NCI-H1105 treated with DMSO at 0.1 percent for 48 hours (cell line): ENCODE measurements around the gene PCAT6.
"Not testable (repeated sequence)": the region's sequence is repeated elsewhere in the genome, so short reads cannot be mapped to it uniquely, and the experiment has no call there.

ENCODE experiments used
- DNase-seq: peaks from one replicate; lab custom pipeline; 2025; lab: John Stamatoyannopoulos, UW

The PCAT6 gene

DNA sequence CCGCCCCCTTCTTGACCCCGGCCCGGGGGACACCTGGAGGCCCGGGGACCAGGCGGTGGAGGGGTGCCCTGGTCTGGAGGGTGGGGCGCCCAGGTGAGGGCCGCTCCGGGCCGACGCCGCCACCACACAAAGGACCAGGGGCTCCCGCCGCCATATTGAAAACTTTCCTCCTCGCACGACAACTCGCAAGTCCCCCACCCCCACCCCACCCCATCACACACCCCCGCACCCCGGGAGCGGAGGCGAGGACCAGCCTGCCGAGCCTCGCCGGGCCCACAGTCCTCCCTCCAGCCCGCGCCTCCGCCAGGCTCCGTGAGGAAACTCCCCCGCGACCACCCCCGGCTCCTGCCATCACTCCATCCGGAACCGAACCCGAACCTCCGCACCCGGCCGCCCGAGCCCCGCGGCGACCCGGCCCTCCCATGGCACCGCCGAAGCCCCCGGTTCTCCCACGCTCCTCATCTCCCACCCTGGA lies 3.3 kb upstream of the PCAT6 start:
- DNase-seq, result peak; percentile 39

DNA sequence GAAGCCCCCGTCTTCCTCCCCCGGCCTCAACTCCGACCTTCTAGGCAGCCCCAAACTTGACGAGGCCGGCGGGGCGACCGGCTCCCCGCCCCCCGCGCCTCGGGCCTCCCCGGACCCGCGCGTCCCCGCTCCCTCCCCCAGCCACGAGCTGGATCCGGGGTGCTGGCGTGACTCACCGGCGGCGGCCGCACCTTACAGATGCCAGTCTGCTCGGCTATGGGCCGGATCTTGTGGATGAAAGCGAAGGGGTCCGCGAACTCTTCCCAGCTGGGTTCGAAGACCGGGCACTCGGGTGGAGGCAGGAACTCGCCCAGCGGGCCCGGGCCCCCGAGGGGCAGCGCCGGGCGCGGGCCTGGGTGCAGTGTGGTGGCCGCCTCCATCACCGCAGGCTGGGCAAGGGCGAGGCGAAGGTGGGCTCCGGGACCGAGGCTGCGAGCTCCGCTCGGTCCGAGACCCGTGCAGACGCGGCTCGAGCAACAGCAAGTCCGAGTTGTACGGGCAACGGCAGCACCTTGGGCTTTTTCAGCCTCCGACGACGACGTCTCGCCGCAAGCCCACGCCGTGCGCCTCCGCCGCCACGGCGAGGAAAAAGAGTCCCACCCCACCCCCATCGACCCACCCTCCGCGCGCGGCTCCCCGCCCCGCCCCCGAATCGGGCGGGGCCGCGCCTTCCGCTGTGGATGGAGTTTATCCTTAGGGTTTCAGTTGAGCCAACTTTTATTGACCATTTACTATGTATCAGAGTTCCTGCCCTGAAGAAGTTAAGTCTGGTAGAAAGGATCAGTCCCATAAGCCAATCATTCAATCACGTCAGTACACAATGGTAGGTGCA lies 2.6 kb upstream of the PCAT6 start, which contains the start of gene KDM5B:
KDM5B (minus strand) TSS at position 496 of the 832 bp plus-strand sequence; CDS start at position 380, 116 bp downstream.
- DNase-seq, result peak; percentile 72

DNA sequence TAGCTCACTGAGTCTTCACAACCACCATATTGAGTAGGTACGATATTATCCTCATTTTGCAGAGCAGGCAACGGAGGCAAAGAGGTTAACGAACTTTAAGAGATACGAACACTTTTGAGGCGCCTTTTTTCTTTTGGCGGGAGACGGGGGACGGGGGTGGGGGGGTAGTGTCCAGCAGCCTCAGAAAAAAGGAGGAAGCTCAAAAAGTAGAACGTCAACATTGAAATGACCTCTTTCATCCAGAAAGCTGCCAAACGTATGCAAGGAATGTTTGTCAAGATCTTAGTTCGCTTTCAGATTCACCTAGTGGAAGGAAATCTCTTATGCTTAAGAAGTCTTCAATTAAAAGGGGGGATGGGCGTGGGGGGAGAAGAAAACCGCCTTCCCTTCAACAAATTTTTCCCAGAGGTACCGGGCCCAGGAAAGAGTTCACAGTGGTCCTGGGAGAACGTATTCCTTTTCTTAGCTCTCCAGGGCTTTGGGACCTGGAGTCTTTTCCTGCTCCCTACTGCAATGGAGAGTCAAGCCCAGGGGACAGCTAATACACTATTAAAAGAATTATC lies 1.1 kb upstream of the PCAT6 start:
- no peak for DNase-seq

DNA sequence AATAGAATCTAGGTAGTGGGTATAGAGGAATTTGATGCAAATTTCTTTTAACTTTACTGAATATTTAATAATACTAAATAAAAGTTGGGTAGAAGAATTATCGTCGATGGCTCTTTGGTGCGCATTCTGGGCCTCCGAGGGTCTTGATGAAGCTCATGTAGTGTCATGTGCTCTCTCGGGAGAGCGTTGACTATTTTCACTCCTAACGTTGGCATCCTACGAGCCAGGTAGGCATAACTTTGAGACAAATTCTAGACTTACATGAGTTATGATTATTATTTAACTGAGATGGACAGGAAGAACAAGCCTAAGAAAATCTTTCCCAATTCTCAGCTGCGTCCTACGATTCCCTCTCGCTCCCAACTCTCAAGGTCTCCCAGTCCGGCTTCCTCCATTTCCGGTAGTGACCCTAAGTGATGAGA lies 550 bp upstream of the PCAT6 start:
- DNase-seq, result no peak

DNA sequence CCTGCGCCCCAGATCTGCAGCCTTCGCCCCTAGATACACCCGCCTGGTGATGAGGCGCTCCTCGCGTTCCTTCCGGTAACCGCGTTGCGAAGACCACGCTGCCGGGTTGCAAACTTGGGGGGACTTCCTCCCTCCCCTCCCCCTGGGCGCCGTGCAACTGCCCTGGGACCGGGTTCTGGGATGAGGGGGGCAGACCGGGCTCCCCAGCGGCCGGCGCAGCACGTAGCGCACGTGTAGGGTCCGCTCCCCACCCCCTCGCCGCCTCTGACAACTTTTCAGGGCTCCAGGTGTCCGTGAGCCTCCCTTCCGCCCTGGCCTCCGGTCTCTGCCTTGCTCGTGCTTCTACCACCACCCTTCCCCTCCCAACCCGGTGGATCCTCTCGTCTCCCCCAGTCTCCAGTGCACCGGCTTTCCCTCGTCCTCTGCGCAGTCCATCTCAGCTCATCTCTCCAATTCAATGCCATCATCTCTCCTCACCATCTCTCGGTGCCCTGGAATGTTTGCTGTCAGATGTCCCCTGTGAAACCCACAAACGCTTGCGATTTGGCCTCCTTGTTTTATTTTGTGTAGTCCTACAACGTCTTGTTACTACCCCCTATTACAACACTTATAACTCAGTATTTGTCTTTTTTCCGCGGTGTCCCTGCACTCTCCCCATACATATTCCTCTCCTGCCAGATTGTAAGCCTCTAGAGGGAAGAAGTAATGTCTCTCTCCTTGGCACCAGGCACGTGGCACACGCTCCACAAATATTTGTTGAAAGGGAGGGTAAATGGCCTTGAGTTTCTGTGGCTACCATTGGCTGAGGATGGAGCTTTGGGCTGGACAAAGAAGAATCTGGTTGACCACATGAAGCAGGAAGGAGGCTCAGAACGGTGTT lies 782 bp downstream of the PCAT6 start:
- DNase-seq, result no peak

DNA sequence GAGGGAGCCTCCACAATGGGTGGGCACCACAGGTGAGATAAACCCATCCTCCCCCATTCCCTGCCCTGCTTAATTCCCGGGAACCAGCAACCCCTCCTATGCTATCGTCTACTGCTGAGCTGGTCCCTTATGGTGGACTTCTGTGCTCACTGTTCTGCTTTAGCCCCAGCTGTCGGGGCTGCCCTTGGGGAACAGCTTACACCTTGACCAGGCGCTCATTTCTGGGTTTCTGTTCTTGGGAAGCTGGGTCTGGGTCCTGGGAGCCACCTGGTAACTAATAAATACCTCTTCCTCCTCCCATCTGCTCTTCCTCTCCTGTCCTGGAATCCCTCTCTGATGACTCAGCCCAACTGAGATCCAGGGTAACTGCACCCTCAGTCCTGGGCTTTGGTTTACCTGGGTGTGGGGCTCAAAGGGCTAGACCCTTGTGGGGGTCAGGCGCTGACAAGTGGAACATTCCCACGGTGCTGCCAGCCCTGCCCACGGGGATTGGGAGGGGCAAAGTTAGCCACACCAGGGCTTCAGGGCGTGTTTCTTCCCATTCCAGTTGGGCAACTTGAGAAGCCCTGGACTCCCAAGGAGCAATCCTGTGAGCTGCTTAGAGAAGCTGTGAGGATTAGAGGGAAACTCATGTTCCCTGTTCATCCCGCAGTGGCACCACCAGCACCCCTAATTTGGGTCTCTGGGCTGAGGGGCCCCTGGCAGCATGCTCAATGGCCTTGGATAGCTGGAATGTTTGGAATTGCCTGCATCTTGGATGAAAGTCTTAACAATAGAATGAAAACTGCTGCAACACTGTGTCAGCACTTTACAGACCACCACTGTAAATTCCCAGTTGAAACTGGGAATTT lies 1.6 kb downstream of the PCAT6 start:
- DNase-seq, result no peak

DNA sequence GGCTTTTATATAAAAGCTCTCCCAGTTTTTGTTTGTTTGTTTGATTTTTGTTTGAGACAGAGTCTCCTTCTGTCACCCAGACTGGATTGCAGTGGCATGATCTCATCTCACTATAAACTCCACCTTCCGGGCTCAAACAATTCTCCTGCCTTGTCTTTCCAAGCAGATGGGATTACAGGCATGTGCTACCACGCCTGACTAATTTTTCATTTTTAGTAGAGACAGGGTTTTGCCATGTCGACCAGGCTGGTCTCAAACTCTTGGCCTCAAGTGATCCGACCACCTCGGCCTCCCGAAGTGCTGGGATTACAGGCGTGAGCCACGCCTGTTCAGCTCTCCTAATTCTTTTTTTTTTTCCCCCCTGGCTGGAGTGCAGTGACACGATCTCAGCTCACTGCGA lies 4.4 kb downstream of the PCAT6 start:
- no peak for DNase-seq

DNA sequence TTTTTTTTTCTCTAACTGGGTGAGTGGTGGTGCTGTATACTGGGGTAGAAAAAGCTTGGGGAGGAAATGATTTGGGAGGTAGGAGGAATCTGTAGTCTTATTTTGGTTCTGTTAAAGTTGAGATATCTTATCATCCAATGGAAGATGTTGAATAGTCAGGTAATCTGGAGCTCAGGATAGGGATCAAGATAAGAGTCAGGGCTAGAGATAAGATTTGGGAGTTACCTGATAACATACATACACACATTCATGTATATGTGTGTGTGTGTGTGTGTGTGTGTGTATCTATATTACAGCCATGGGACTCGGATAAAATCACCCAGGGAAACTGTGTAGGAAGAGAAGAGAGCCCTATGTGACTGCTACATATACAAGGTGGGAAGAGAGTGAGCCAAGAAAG lies 8.1 kb downstream of the PCAT6 start:
- no peak for DNase-seq

DNA sequence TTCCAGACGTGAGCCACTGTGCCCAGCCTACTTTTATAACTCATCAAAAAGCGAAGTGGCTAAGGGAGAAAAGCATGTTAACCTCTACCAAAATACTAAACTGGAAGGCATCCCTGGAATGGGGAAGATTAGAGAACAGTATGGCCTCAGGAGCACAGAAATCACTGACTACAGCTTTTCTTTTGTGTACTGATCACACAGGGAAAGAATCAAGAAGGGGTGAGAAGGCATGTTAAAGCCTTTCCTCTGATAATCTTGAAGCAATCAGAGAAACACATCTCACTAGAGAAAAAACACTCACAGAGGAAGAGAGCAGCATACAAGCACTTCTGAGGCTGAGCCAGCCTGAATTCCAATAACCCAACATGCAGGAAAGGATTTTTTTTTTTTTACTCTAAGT lies 10.7 kb downstream of the PCAT6 start:
- no peak for DNase-seq

DNA sequence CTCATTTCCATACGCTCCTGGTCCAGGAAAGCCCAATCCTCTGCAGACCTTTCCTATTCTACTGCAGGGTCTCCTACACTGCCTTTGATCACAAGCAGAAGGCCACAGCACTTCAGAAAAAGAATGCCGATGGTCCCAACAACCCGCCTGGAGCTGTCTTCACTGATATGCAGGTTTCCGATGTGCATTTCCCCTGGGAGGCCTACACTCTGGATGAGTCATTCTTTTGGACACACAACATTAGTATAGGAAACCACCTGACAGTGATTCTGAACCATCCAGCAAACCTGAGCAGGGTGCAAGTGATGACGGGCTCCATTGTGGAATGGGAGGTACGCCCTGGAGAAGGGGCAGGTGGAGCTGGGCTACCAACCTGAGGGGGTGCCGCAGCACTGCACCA lies 15.0 kb downstream of the PCAT6 start:
- DNase-seq, result no peak

DNA sequence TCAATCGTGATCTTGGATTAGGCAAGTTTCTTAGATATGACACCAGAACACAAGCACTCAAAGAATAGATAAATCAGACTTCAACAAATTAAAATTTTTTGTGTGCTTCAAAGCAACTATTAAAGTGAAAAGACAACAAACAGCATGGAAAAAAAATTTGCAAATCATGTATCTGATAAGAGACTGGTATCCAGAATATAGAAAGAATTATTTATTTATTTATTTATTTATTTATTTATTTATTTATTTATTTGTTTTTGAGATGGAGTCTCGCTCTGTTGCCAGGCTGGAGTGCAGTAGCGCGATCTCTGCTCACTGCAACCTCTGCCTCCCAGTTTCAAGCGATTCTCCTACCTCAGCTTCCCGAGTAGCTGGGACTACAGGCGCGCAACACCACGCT lies 18.5 kb downstream of the PCAT6 start:
- not testable (repeated sequence) for DNase-seq

DNA sequence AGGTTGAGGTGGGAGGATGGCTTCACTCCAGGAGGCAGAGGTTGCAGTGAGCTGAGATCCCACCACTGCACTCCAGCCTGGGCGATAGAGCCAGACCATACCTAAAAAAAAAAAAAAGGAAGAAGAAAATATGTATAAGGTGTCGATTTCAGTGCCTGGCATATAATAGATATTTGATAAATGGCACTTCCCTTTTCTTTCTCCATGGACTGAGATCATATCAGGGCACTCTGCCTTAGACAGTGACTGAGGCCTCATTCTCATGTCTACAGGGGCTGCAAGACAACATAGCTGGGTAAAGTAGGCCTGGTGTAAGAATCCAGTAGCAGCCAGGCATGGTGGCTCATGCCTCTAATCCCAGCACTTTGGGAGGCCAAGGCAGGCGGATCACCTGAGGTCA lies 21.2 kb downstream of the PCAT6 start:
- DNase-seq, result no peak

DNA sequence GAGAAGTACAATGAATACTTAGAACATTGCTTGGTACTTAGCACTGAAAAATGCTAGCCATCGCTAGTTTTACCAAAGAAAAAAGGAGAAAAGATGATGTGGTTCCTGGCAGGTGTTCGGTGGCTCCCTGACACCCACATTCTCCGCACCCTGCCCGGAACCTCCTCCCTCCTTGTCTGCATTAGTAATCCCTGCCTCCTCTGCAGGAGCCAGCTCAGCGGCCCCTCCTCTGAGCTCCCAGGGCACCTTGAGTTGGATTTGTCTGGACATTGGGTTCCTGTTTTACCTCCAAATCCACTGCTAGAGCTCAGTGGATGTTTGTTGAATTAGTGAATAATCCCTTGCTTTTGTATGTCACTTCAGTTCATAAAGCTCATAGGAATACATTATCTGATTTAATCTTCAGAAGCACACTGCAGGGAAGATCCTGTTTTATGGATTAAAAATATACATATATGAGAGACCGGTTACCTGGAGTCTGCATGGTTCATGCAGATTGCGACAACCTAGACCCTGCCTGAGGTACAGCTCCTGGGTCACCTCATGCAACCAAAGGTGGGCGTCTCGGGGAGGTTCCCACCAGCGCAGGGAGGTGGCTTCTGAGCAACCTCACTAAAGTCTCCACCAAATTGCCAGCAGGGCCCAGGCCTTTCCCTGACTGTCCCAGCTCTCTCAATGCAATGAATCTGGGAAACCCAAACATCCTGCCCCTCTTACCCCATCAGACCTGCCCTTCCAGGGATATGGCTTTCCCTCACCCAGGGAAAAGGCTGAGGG lies 24.2 kb downstream of the PCAT6 start:
- DNase-seq, result no peak

DNA sequence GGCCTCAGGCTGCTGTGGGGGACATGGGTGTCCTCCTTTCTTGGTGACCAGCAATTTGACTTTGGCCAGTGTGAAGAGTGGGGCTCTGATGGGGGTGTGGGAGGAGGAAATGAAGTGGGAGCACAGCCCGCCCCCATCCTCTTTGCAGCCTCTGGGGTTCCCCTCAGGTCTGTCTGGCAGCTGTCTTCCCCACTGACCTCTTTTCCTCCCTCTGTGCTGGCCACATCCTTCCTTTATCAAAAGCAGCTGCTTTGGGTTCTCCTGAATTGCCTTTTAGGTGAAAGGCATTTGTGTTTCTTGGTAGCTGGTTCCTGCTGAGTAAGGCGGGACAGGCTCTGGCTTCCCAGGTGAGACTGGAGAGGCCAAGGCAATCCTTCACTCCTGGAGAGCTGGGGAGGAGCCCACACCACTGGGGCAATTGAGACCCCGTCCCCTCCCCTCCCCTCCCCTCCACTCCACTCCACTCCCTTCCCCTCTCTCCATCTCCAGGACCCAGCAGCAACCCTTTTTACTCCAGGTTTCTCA lies 24.9 kb downstream of the PCAT6 start:
- no peak for DNase-seq

DNA sequence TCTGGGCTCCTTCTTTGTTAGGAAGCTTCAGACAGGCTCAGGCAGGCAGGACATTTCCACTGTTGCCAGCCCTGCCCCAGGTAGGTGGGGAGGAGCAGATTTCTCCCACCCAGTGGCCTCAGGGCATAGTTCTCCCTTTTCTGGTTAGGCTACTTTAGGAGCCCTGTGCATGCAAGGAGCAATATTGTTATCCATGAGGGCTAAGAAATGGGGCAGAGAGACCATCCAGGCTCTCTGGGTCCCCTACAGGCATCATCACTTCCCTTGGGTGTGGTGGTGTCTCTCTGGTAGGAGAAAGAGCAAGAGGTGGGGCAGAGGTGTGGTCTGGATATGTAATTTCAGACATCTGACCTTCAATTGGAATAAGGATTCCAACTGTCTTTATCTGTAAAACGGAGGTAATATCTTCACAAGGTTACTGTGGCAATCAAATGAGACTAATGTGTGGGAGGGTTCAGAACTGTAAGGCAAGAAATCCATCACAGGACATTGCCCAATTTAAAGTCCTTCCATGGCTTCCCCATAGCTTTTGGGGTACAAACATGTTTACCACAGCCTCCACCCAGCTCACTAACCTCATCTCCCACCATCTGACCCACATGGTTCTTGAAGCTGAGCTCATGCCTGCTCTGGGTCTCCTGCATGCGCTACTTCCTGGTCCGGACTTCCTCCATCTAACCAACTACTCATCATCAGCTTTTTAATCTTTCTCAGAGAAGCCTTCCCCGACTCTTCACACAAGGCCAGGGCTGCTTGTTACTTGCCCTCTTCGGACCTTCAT lies 26.1 kb downstream of the PCAT6 start:
- no peak for DNase-seq

DNA sequence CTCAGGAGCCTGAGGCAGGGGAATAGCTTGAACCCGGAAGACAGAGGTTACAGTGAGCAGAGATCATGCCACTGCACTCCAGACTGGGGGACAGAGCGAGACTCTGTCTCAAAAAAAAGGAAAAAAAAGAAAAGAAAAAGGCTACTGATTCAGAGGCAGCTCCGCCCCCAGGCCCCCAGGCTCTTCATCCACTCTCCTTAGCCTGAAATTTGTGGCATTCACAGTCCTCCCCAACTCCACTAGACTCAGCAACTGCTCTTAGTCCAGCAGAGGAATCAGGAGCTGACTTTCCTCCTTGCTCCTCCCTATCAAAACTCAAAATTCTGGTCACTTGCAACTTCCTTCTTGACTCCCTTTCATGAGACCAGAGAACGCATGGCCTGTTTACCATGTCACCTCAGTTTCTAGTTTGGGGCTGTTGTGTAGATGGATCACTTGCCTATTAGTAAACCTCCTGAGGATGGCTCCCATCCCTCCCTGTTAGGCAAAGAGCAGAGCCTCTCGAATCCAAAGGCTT lies 27.1 kb downstream of the PCAT6 start:
- DNase-seq, result no peak

DNA sequence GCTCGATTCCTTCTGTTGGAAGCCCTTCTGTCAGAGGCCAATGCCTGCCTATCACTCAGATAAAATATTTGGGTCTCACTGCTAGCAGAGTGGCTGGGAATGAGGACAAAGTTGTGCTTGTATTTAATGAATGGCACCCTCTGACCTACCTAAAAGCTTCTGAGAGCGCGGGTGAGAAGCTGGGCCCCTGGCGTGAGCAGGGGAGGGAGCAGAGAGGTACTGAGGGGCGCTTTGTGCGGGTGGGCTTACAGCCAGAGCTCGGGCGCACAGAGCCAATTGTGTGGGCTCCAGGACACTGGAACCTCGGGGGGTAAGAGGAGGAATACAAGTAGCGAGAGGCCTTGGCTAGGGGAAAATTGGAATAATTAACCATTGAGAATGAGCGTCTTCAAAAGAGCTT lies 32.3 kb downstream of the PCAT6 start:
- DNase-seq, result no peak

DNA sequence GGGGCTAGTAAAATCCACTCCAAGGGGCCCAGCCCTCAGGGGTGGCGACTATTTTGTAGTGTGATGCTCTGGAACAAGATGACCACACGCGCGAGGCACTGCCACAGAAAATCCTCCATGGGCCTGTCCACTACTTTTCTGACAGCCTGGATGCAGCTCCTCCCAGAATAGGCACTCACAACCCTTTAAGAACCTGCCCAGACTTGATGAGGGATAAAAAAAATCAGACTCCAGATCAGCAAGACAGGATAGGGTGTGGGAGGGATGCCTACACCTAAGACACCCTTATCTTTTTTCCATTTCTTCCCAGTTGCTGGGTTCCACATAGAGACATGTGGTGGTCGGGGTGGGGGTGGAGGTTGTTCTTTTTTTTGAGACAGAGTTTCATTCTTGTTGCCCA lies 33.5 kb downstream of the PCAT6 start:
- no peak for DNase-seq

DNA sequence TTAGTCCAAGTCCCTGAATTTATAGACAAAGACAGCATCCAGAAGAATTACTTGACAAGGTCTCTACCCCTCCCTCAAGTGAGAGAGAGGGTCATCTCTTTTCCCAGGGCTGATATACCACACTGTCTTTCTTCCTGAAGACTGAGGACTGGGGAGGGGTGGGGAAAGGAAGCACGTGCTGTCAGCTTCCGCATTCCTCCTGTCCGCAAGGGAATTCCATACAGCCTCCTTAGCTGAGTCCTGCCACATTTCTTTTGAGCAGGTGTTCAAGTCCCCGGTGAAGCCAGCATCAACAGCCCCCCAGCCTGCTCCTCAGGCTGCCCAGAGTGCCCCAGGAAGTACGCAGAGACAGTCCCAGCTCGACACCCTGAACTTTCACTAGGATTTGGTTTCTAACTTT lies 34.2 kb downstream of the PCAT6 start:
- DNase-seq, result no peak

DNA sequence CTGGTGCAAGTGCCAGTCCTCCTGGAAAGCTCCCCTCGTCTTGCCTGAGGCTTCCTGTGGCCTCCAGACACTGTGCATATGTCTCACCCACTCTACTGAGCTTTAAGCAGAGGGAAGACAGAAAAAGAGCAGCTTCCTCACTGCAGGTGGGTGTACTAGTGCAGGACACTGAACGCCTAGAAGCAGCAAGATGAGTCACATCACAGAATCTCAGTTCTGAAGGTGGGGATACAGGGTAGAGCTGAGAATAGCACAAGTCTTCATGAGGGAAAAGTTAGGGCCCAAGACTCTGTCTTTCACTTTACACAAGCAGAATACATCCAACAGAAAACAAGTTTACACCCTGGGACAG lies 37.4 kb downstream of the PCAT6 start:
- no peak for DNase-seq
